GM12801 (cell line): ENCODE data around the gene RAB34.

ENCODE experiments used
- TF ChIP-seq, protein P1 (sequence below): IDR thresholded peaks from one replicate; pipeline ENCODE4 v1.5.1; 2011; ENCODE audit warnings: control low read depth; ENCODE audit not compliant: insufficient read length; ENCODE audit errors: extremely low read depth

The RAB34 gene

DNA sequence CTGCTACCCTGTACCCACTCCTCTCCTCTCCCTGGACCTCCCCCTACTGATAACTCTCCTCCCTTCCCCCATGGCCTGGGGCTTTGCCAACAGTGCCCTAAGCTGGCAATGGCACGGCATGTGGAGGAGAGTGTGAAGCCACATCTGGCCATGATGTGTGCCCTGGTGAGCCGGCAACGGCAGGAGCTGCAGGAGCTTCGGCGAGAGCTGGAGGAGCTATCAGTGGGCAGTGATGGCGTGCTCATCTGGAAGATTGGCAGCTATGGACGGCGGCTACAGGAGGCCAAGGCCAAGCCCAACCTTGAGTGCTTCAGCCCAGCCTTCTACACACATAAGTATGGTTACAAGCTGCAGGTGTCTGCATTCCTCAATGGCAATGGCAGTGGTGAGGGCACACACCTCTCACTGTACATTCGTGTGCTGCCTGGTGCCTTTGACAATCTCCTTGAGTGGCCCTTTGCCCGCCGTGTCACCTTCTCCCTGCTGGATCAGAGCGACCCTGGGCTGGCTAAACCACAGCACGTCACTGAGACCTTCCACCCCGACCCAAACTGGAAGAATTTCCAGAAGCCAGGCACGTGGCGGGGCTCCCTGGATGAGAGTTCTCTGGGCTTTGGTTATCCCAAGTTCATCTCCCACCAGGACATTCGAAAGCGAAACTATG is 31.3 kb upstream of the RAB34 start:
- TF ChIP-seq, protein P1, sequence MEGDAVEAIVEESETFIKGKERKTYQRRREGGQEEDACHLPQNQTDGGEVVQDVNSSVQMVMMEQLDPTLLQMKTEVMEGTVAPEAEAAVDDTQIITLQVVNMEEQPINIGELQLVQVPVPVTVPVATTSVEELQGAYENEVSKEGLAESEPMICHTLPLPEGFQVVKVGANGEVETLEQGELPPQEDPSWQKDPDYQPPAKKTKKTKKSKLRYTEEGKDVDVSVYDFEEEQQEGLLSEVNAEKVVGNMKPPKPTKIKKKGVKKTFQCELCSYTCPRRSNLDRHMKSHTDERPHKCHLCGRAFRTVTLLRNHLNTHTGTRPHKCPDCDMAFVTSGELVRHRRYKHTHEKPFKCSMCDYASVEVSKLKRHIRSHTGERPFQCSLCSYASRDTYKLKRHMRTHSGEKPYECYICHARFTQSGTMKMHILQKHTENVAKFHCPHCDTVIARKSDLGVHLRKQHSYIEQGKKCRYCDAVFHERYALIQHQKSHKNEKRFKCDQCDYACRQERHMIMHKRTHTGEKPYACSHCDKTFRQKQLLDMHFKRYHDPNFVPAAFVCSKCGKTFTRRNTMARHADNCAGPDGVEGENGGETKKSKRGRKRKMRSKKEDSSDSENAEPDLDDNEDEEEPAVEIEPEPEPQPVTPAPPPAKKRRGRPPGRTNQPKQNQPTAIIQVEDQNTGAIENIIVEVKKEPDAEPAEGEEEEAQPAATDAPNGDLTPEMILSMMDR, result no peak

- TF ChIP-seq, protein P1, result no peak
These were observed 30.4 kb upstream of the RAB34 start for GRCh38 chr17:28747801-28748750.

GRCh38 chr17:28747051-28747691 is 29.5 kb upstream of the RAB34 start:
- TF ChIP-seq, protein P1, result no peak

DNA sequence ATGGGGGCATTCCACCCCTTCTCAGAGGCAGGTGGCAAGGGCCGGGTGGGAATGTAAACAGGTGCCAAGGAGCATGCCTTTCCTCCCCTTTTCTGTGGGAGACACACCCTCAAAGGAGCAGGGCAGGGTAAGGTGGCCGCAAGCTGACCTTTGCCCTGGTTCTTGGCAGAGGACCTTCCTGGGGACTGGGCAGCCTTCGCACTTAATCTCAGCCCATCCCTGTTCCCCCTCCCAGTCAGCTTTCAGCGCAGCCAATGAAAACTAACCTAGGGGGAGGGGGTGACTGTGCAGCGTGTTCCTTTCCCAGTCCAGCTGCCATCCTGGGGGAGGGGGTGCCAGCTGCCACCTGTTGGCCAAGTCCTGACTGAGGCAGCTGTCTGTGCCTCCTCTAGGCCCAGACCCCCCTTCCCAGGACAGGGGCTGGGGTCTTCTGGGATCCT is 29.0 kb upstream of the RAB34 start:
- TF ChIP-seq, protein P1, result no peak

GRCh38 chr17:28745786-28746411 is 28.2 kb upstream of the RAB34 start:
- TF ChIP-seq, protein P1, result no peak

DNA sequence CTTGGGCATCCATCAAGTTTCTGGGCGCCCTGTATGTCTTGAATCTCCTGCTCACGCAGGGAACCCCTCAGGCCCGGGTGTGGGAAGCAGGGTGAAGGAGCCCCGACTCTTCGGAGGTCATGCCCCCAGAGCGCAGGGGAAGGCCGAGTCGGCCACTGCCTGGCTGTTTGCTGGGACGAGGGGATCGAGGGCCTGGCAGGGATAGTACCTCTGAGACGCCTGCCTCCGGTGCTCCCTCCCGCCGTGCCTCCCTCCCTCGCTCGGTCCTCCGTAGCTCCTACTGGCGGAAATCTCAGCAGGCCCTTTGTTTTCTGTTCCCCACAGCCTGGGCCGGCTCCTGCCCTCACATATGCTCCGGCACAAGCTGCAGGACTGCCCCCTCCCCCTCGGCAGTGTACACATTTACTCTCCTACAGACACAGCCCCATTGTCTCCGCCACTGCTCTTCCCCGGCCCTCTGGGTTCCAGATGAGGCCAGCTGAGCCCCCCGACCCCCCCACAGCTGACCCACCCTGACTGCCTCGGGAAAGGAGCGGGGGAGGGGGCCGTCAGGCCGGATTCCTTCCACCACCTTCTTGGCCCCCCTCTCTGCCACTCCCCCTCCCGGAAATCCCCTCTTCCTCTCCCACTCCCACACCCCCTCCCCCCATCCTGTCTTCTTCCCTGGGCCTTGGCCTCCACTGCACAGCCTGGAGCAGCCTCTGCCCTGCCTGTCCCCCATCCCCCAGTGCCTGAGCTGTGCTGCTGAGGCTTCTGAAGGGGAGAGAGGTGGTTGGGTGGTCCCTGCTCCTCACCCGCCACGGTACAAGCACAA is 27.5 kb upstream of the RAB34 start:
- TF ChIP-seq, protein P1, result no peak
